ENCODE data around the gene PAPOLG. TPM values are rescaled to one million over a fixed set of nuclear protein-coding genes. Genes with fewer than 3 reads are reported as not detected.

PAPOLG gene
- total and polyA plus RNA-seq, 2 donors (not counting 1 experiment from before 2014, with no cell fraction given), result 9.4 to 27.5 TPM

- H3K27me3 Mint-ChIP-seq, result no peaks in the 10 kb centered on the region
- CTCF ChIA-PET, result no interaction called here
- POLR2A ChIA-PET, result no interaction called here
Measured at GRCh38 chr2:60725466-60725865, 30.6 kb upstream of the PAPOLG start.

GRCh38 chr2:60728855-60729254 is 27.2 kb upstream of the PAPOLG start:
- Histone ChIP-seq H3K27ac (ENCODE audit: low read length in 2 of 2) (no peak overlapping the region), H3K9ac (ENCODE audit: low read length) (no peak overlapping the region), H3K4me3 (ENCODE audit: control extremely low read depth in 1 of 5, extremely low read depth in 1 of 5, insufficient read depth in 1 of 5, low read depth in 2 of 5, low read length in 4 of 5) (no peak overlapping the region), H3K9me3 (ENCODE audit: control extremely low read depth in 1 of 3, control insufficient read depth in 2 of 3, insufficient read depth in 1 of 3, low read length in 2 of 3) (no peaks in the 10 kb centered on the region), H3K4me2 (replicated peaks; ENCODE audit: low read depth, low read length, poor library complexity, severe bottlenecking) (no peak overlapping the region), H4K20me1 (ENCODE audit: control insufficient read depth, insufficient read depth, low read length, poor library complexity, severe bottlenecking) (no peaks in the 10 kb centered on the region), H3K79me2 (ENCODE audit: control insufficient read depth, insufficient read depth, low read length) (no peaks in the 10 kb centered on the region), H3K27me3 (replicated peaks in 1 of 4; ENCODE audit: control extremely low read depth in 1 of 4, control insufficient read depth in 3 of 4, insufficient read depth in 4 of 4, low read length in 3 of 4) (no peaks in the 10 kb centered on the region), H3K36me3 (replicated peaks in 1 of 2; ENCODE audit: control extremely low read depth in 1 of 2, control insufficient read depth in 1 of 2, extremely low read depth in 1 of 2, insufficient read depth in 2 of 2, low read length in 1 of 2) (no peaks in the 10 kb centered on the region), H3K4me1 (ENCODE audit: control insufficient read depth in 2 of 2, insufficient read depth in 2 of 2, low read length in 2 of 2) (no peaks in the 10 kb centered on the region), H2AFZ (ENCODE audit: insufficient read depth, low read depth, low read length, poor library complexity, severe bottlenecking) (no peak overlapping the region)
- no CpG with 5 or more reads among the region's 5 CpGs for WGBS (ENCODE audit: insufficient coverage)
- no peak for TF ChIP-seq EZH2 (IDR thresholded peaks at IDR 0.05; ENCODE audit: borderline replicate concordance, insufficient read depth, low read depth, low read length, poor library complexity, severe bottlenecking)
- TF ChIP-seq CTCF (IDR thresholded peaks at IDR 0.05), result no peak
- Mint-ChIP-seq H3K4me3 (no peak overlapping the region), H3K27me3 (no peaks in the 10 kb centered on the region), H3K4me1 (no peaks in the 10 kb centered on the region), H3K9me3 (ENCODE audit: insufficient read depth) (no peaks in the 10 kb centered on the region), H3K27ac (no peak overlapping the region)
- ChIA-PET CTCF (interaction anchor here (0.5 kb wide), 1 partner anchor 172 kb away, joined by 5 read pairs; no protein-coding TSS in a partner anchor), POLR2A (no interaction called here)
- no peak for ATAC-seq (ENCODE audit: low read depth)
- no peak for DNase-seq
- intact Hi-C loops (cut with micrococcal nuclease), result no loop called here

More at GRCh38 chr2:60725466-60725865, 30.6 kb upstream of the PAPOLG start:
- DNase-seq (no peak), ATAC-seq (ENCODE audit: low read depth) (no peak)
- TF ChIP-seq EZH2 (IDR thresholded peaks at IDR 0.05; ENCODE audit: borderline replicate concordance, insufficient read depth, low read depth, low read length, poor library complexity, severe bottlenecking) (no peak), CTCF (IDR thresholded peaks at IDR 0.05) (no peak)
- H3K9me3 Mint-ChIP-seq (ENCODE audit: insufficient read depth), result no peaks in the 10 kb centered on the region
- Histone ChIP-seq H3K4me2 (replicated peaks; ENCODE audit: low read depth, low read length, poor library complexity, severe bottlenecking) (no peak overlapping the region), H2AFZ (ENCODE audit: insufficient read depth, low read depth, low read length, poor library complexity, severe bottlenecking) (no peak overlapping the region), H3K79me2 (ENCODE audit: control insufficient read depth, insufficient read depth, low read length) (no peaks in the 10 kb centered on the region), H3K27me3 (replicated peaks in 1 of 4; ENCODE audit: control extremely low read depth in 1 of 4, control insufficient read depth in 3 of 4, insufficient read depth in 4 of 4, low read length in 3 of 4) (no peaks in the 10 kb centered on the region), H4K20me1 (ENCODE audit: control insufficient read depth, insufficient read depth, low read length, poor library complexity, severe bottlenecking) (no peaks in the 10 kb centered on the region), H3K36me3 (replicated peaks in 1 of 2; ENCODE audit: control extremely low read depth in 1 of 2, control insufficient read depth in 1 of 2, extremely low read depth in 1 of 2, insufficient read depth in 2 of 2, low read length in 1 of 2) (no peaks in the 10 kb centered on the region), H3K9me3 (ENCODE audit: control extremely low read depth in 1 of 3, control insufficient read depth in 2 of 3, insufficient read depth in 1 of 3, low read length in 2 of 3) (no peaks in the 10 kb centered on the region), H3K9ac (ENCODE audit: low read length) (no peak overlapping the region), H3K4me1 (ENCODE audit: control insufficient read depth in 2 of 2, insufficient read depth in 2 of 2, low read length in 2 of 2) (no peaks in the 10 kb centered on the region), H3K27ac (ENCODE audit: low read length in 2 of 2) (no peak overlapping the region), H3K4me3 (ENCODE audit: control extremely low read depth in 1 of 5, extremely low read depth in 1 of 5, insufficient read depth in 1 of 5, low read depth in 2 of 5, low read length in 4 of 5) (no peak overlapping the region)
- WGBS (ENCODE audit: insufficient coverage), result no CpG with 5 or more reads among the region's 4 CpGs
- no peak overlapping the region for H3K27ac Mint-ChIP-seq
- no peak overlapping the region for H3K4me3 Mint-ChIP-seq
- H3K4me1 Mint-ChIP-seq, result no peaks in the 10 kb centered on the region
- intact Hi-C loops (cut with micrococcal nuclease), result no loop called here

Data from B cell (primary cell).